Lower lobe of right lung (tissue), 2 donors: ENCODE results near the gene RALGDS. TPM values are rescaled to one million over a fixed set of nuclear protein-coding genes. Genes with fewer than 3 reads are reported as not detected.
A peak's percentile ranks its signal among the peaks of the same experiment; 100 is the strongest.

Experiments
- ATAC-seq, 2 donors: fragments of 200-7000 bp; cut with Tn5 transposase; one replicate each; pipeline ENCODE4 v1.9.1; 2020 to 2022; ENCODE audit warnings: mild to moderate bottlenecking in 2 of 2, moderate library complexity in 2 of 2
- DNase-seq: peaks from one replicate; pipeline ENCODE4 v3.0.0-alpha.2; 2020
- H3K27ac ChIP-seq: fragments of 200-600 bp; one replicate; pipeline ENCODE4 v1.8.0; 2022
- H3K27me3 ChIP-seq: fragments of 200-600 bp; one replicate; pipeline ENCODE4 v1.8.0; 2022; ENCODE audit warnings: low read depth
- H3K36me3 ChIP-seq: fragments of 200-600 bp; one replicate; pipeline ENCODE4 v1.8.0; 2022; ENCODE audit warnings: mild to moderate bottlenecking
- H3K4me1 ChIP-seq: fragments of 200-600 bp; one replicate; pipeline ENCODE4 v1.8.0; 2022
- H3K4me3 ChIP-seq: fragments of 200-600 bp; one replicate; pipeline ENCODE4 v1.8.0; 2022; ENCODE audit warnings: mild to moderate bottlenecking
- H3K9me3 ChIP-seq: fragments of 200-600 bp; one replicate; pipeline ENCODE4 v1.8.0; 2022
- intact Hi-C: fragments of 100-400 bp; cut with DNase I; formaldehyde crosslinking; loops from one replicate; pipeline ENCODE4 v1.11.0; 2022
- total RNA-seq: library from RNA; stranded (reverse); fragmentation: NEBNext Ultra II Directional; extraction: Animal tissue kit (Norgen Biotek cat#: 25700); gene quantifications from one replicate; pipeline ENCODE4 v1.2.1, GENCODE V29; 2021
- TF ChIP-seq, protein P1 (sequence below): fragments of 200-600 bp; IDR thresholded peaks from one replicate; pipeline ENCODE4 v1.8.0; 2022; ENCODE audit warnings: antibody characterized with exemption, mild to moderate bottlenecking
- donor health status: DM: no; HTN: yes; CAD: no; lungs with severe emphysema.

RALGDS gene
- total RNA-seq, 1 donor from 2014 or later, result 71.1 TPM

DNA sequence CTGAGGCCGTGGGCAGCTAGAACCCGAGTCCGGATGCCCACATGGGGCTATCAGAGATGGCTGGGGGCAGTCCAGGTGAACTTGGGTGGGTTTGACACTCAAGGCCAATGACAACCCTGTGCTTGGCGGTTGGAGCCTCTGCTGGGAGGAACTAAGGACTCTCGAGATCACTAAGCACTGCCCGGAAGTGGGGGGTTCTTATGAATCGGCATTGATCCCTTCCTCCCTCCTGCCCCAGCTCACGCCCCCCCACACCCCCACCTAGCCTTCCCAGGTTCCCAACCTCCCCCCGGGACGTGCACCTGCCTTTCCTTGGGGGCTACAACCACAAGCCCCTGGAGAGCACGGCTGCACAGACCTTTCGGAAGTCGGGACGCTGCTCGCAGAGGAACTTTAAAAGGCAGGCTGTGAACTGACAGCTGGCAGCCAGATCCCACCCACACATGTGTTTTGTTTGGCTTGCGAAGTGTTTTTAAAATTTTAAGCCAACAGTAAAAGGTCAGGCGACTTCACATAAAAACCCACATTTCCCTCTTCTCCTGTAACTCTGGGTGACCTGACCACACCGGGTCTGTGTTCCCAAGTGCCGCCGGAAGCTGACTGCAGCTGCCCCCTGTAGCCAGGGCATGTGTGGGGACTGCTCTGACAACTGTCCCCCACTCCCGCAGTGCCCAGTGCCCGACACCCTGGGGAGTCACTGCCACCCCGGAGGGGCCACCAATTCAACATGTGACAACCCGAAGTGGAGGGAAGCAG, 5.1 kb upstream of the RALGDS start:
- no peaks in the 10 kb centered on the region for H3K27me3 ChIP-seq
- peak overlapping the region; percentile 35 for H3K4me3 ChIP-seq
- DNase-seq (peak; percentile 68), ATAC-seq (peak in 1 of 2 donors; percentile 2)
- intact Hi-C loops, result no loop called here
- H3K36me3 ChIP-seq, result no peaks in the 10 kb centered on the region
- H3K27ac ChIP-seq, result peak overlapping the region; percentile 77
- no peaks in the 10 kb centered on the region for H3K9me3 ChIP-seq
- TF ChIP-seq, protein P1, sequence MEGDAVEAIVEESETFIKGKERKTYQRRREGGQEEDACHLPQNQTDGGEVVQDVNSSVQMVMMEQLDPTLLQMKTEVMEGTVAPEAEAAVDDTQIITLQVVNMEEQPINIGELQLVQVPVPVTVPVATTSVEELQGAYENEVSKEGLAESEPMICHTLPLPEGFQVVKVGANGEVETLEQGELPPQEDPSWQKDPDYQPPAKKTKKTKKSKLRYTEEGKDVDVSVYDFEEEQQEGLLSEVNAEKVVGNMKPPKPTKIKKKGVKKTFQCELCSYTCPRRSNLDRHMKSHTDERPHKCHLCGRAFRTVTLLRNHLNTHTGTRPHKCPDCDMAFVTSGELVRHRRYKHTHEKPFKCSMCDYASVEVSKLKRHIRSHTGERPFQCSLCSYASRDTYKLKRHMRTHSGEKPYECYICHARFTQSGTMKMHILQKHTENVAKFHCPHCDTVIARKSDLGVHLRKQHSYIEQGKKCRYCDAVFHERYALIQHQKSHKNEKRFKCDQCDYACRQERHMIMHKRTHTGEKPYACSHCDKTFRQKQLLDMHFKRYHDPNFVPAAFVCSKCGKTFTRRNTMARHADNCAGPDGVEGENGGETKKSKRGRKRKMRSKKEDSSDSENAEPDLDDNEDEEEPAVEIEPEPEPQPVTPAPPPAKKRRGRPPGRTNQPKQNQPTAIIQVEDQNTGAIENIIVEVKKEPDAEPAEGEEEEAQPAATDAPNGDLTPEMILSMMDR, result no peak
- H3K4me1 ChIP-seq, result peaks cover 65% of the 10 kb centered on the region

DNA sequence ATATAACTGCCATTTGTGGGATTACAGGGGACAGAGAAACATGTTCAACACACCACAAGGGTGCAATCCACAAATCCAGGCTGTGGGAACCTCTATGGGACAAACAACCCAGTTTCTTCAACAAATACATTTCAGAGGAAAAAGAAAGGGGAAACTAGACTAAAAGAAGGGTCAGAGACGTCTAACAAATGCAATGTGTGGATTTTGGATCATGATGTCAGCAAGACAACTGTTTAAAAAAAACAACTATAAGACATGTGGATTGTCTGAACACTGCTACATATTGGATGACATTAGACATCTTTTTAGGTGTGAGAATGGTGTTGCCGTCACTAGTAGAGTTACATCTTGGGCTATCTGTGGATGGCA, 3.9 kb upstream of the RALGDS start:
- ATAC-seq, result no peak
- H3K27me3 ChIP-seq, result no peaks in the 10 kb centered on the region
- no peak overlapping the region for H3K4me3 ChIP-seq
- intact Hi-C loops, result no loop called here
- H3K9me3 ChIP-seq, result no peaks in the 10 kb centered on the region
- no peak overlapping the region for H3K27ac ChIP-seq
- H3K4me1 ChIP-seq, result peaks cover 73% of the 10 kb centered on the region
- TF ChIP-seq, protein P1, result no peak
- no peak for DNase-seq
- no peaks in the 10 kb centered on the region for H3K36me3 ChIP-seq

DNA sequence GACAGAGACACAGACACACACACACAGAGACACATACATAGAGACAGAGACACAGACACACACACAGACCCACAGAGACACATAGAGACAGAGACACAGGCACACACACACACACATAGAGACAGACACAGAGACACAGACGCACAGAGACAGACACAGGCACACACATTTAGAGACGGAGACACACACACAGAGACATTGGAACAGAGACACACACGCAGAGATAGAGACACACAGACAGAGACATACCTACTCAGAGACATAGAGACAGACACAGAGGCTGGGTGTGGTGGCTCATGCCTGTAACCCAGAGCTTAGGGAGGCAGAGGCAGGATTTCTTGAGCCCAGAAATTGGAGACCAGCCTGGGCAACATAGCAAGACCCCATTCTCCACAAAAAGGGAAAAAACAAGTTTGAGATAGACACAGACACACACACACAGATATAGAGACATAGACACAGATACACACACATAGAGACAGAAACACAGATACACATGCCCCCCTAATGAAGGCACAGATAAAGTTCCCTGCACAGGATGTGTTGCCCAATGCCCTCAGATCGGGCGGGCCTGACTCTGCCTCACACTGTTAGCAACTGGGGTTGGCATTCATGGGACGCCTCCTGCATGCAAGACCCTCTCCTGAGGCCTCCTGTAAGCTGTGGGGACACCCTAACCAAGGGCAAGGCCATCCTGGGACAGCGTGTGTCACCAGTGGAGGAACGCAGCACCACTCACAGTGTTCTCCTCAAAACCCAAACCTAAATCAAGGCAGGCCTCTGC, 3.3 kb upstream of the RALGDS start:
- no peak overlapping the region for H3K4me3 ChIP-seq
- ATAC-seq (no peak), DNase-seq (no peak)
- no peaks in the 10 kb centered on the region for H3K36me3 ChIP-seq
- no peaks in the 10 kb centered on the region for H3K27me3 ChIP-seq
- intact Hi-C loops, result no loop called here
- H3K27ac ChIP-seq, result no peak overlapping the region
- peaks cover 77% of the 10 kb centered on the region for H3K4me1 ChIP-seq
- TF ChIP-seq, protein P1, result no peak
- no peaks in the 10 kb centered on the region for H3K9me3 ChIP-seq

DNA sequence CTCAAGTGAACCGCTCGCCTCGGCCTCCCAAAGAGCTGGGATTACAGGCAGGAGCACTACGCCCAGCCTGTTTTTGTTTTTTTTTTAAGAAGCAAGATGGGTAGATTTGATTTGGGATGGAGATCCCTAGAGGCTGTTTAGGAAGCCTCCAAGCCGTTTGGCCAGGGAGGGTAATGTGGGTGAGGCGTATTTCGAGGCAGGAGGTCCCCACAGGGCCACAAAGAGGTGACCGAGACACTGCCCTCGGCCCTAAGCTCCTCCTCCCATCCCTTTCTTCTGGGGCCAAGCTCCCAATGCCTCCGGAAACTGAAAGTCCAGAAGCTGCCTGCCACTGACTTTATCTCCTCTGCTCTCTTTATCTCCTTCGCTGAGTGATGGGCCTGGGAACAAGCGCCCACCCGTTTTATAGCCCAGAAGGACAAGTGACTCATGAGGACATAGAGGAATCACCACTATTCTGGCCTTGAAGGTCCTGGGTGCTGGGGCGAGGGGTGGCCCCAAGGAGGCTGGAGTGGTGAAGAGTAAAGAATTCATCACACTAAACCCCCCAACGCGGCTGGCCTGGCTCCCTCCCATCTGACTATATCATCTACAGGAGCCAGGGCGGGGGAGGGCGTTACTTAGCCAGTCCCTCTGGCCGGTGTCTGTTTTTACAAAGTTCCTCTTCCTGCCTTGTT, 2.0 kb upstream of the RALGDS start:
- Histone ChIP-seq H3K9me3 (no peaks in the 10 kb centered on the region), H3K27me3 (no peaks in the 10 kb centered on the region), H3K4me3 (no peak overlapping the region), H3K36me3 (no peaks in the 10 kb centered on the region), H3K4me1 (peaks cover 79% of the 10 kb centered on the region), H3K27ac (no peak overlapping the region)
- no peak for DNase-seq
- ATAC-seq, result no peak
- intact Hi-C loops, result no loop called here
- TF ChIP-seq, protein P1, result no peak

DNA sequence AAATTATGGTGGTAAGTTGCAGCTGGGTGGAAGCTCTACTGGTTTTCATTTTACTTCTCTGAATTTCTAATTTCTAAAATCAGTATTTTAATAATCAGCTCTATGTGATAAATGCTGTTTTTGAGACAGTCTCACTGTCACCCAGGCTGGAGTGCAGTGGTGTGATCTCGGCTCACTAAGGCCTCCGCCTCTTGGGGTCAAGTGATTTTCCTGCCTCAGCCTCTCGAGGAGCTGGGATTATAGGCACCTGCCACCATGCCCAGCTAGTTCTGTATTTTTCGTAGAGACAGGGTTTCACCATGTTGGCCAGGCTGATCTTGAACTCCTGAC, 1.5 kb upstream of the RALGDS start:
- H3K4me1 ChIP-seq, result peaks cover 79% of the 10 kb centered on the region
- no peak overlapping the region for H3K27ac ChIP-seq
- intact Hi-C loops, result no loop called here
- H3K36me3 ChIP-seq, result no peaks in the 10 kb centered on the region
- H3K9me3 ChIP-seq, result no peaks in the 10 kb centered on the region
- DNase-seq, result no peak
- no peaks in the 10 kb centered on the region for H3K27me3 ChIP-seq
- TF ChIP-seq, protein P1, result no peak
- no peak overlapping the region for H3K4me3 ChIP-seq
- no peak for ATAC-seq
